HG03575 (cell line): ENCODE measurements around the gene FECH.
"Not testable (repeated sequence)": the region's sequence is repeated elsewhere in the genome, so short reads cannot be mapped to it uniquely, and the experiment has no call there.

ENCODE experiments used
- ATAC-seq: cut with Tn5 transposase; IDR thresholded peaks from one replicate; pipeline ENCODE4 v1.9.1; 2021; ENCODE audit not compliant: unreplicated experiment, insufficient number of reproducible peaks, low FRiP score; ENCODE audit errors: extremely low read depth

Gene FECH

GRCh38 chr18:57586251-57587049 lies at the start of gene FECH:
FECH (minus strand) TSS chr18:57586702; CDS start chr18:57586620, 82 bp downstream.
- ATAC-seq: no peak

- no peak for ATAC-seq
Observed at GRCh38 chr18:57635003-57635822, 48.7 kb upstream of the FECH start.

GRCh38 chr18:57631697-57632096 lies 45.2 kb upstream of the FECH start:
- ATAC-seq: no peak

GRCh38 chr18:57630754-57631595 lies 44.5 kb upstream of the FECH start:
- no peak for ATAC-seq

GRCh38 chr18:57630002-57630753 lies 43.7 kb upstream of the FECH start:
- ATAC-seq: peak; percentile 67

- no peak for ATAC-seq
Observed at GRCh38 chr18:57629422-57629821, 42.9 kb upstream of the FECH start.

GRCh38 chr18:57627488-57627887 lies 41.0 kb upstream of the FECH start:
- no peak for ATAC-seq

GRCh38 chr18:57624988-57625387 lies 38.5 kb upstream of the FECH start:
- ATAC-seq: no peak

- no peak for ATAC-seq
Observed at GRCh38 chr18:57621246-57621604, 34.7 kb upstream of the FECH start.

GRCh38 chr18:57619876-57620275 lies 33.4 kb upstream of the FECH start:
- ATAC-seq: no peak

- ATAC-seq: no peak
Observed at GRCh38 chr18:57618910-57619309, 32.4 kb upstream of the FECH start.

- ATAC-seq: no peak
Observed at GRCh38 chr18:57603871-57604270, 17.4 kb upstream of the FECH start.

GRCh38 chr18:57595347-57595746 lies 8.8 kb upstream of the FECH start:
- no peak for ATAC-seq

GRCh38 chr18:57592716-57593115 lies 6.2 kb upstream of the FECH start:
- ATAC-seq: not testable (repeated sequence)

GRCh38 chr18:57589161-57589560 lies 2.7 kb upstream of the FECH start:
- no peak for ATAC-seq

- ATAC-seq: no peak
Observed at GRCh38 chr18:57587098-57587661, 678 bp upstream of the FECH start.

GRCh38 chr18:57585855-57586250 lies 649 bp downstream of the FECH start:
- ATAC-seq: no peak

- no peak for ATAC-seq
Observed at GRCh38 chr18:57585421-57585820, 1.1 kb downstream of the FECH start.
